Liver (tissue), 9 donors: ENCODE data around the gene RELB. TPM values are rescaled to one million over a fixed set of nuclear protein-coding genes. Genes with fewer than 3 reads are reported as not detected.
A peak's percentile ranks its signal among the peaks of the same experiment; 100 is the strongest.

ENCODE experiments used
- DNase-seq: peaks from one replicate; pipeline ENCODE4 v3.0.0-alpha.2; 2017; ENCODE audit warnings: low spot score
- H3K27ac ChIP-seq, 2 donors: one replicate each; pipeline ENCODE4 v1.7.0; 2013; ENCODE audit warnings: inconsistent platforms in 2 of 2, low read length in 2 of 2, control low read depth in 1 of 2, low read depth in 1 of 2, mild to moderate bottlenecking in 1 of 2
- H3K27me3 ChIP-seq, 4 donors: one replicate each; pipeline versions ENCODE4 v1.6.1 to v1.7.0; 2013; ENCODE audit warnings: low read length in 3 of 4, inconsistent platforms in 1 of 4, mild to moderate bottlenecking in 1 of 4, moderate library complexity in 1 of 4; ENCODE audit not compliant: control insufficient read depth in 4 of 4, insufficient read depth in 4 of 4
- H3K36me3 ChIP-seq, 4 donors: one replicate each; pipeline versions ENCODE4 v1.6.1 to v1.7.0; 2013; ENCODE audit warnings: low read length in 3 of 4, mild to moderate bottlenecking in 3 of 4, low read depth in 1 of 4, moderate library complexity in 1 of 4; ENCODE audit not compliant: control insufficient read depth in 4 of 4, insufficient read depth in 3 of 4
- H3K4me1 ChIP-seq, 4 donors: one replicate each; pipeline versions ENCODE4 v1.6.1 to v1.7.0; 2013; ENCODE audit warnings: low read length in 3 of 4, mild to moderate bottlenecking in 3 of 4, moderate library complexity in 1 of 4; ENCODE audit not compliant: control insufficient read depth in 4 of 4, insufficient read depth in 4 of 4
- H3K4me3 ChIP-seq, 3 donors: one replicate each; pipeline versions ENCODE4 v1.6.1 to v1.7.0; 2013; ENCODE audit warnings: low read length in 3 of 3, control low read depth in 1 of 3, low read depth in 1 of 3, mild to moderate bottlenecking in 1 of 3
- H3K9ac ChIP-seq, 2 donors: one replicate each; pipeline ENCODE4 v1.7.0; 2013; ENCODE audit warnings: low read length in 2 of 2, mild to moderate bottlenecking in 2 of 2, moderate library complexity in 2 of 2, control low read depth in 1 of 2, low read depth in 1 of 2
- H3K9me3 ChIP-seq, 4 donors: one replicate each; pipeline versions ENCODE4 v1.6.1 to v1.7.0; 2013; ENCODE audit warnings: low read length in 3 of 4; ENCODE audit not compliant: control insufficient read depth in 4 of 4
- ATF3 ChIP-seq: IDR thresholded peaks from 2 replicates; pipeline ENCODE4 v1.6.1; 2016; ENCODE audit warnings: antibody characterized with exemption
- CTCF ChIP-seq: fragments of 150-350 bp; IDR thresholded peaks from 2 replicates; pipeline ENCODE4 v1.5.1; 2017; ENCODE audit warnings: improper control_type of control experiment, low read depth, low read length; ENCODE audit not compliant: missing input control
- EGR1 ChIP-seq, 2 donors: IDR thresholded peaks; 2 replicates each; pipeline ENCODE4 v1.6.1; 2016 to 2018; ENCODE audit warnings: antibody characterized with exemption in 2 of 2, low read depth in 2 of 2
- FOXA1 ChIP-seq: IDR thresholded peaks from 2 replicates; pipeline ENCODE4 v1.6.1; 2016; ENCODE audit warnings: antibody characterized with exemption
- FOXA2 ChIP-seq: IDR thresholded peaks from 2 replicates; pipeline ENCODE4 v1.6.1; 2016; ENCODE audit warnings: antibody characterized with exemption
- GABPA ChIP-seq, 2 donors: IDR thresholded peaks in 1 of 2; conservative IDR thresholded peaks in 1 of 2; 2 replicates each; pipeline ENCODE4 v1.6.1; 2016; ENCODE audit warnings: antibody characterized with exemption in 2 of 2, mild to moderate bottlenecking in 1 of 2, moderate library complexity in 1 of 2
- HNF4A ChIP-seq, 2 donors: conservative IDR thresholded peaks; 2 replicates each; pipeline ENCODE4 v1.6.1; 2016; ENCODE audit warnings: antibody characterized with exemption in 2 of 2, mild to moderate bottlenecking in 2 of 2
- HNF4G ChIP-seq: IDR thresholded peaks from 2 replicates; pipeline ENCODE4 v1.6.1; 2016; ENCODE audit warnings: antibody characterized with exemption
- JUND ChIP-seq, 2 donors: IDR thresholded peaks; 2 replicates each; pipeline ENCODE4 v1.6.1; 2016; ENCODE audit warnings: antibody characterized with exemption in 2 of 2
- MAX ChIP-seq: IDR thresholded peaks from 2 replicates; pipeline ENCODE4 v1.6.1; 2016; ENCODE audit warnings: antibody characterized with exemption
- NR2F2 ChIP-seq: IDR thresholded peaks from 2 replicates; pipeline ENCODE4 v1.6.1; 2016; ENCODE audit warnings: antibody characterized with exemption
- RAD21 ChIP-seq, 2 donors: IDR thresholded peaks; 2 replicates each; pipeline ENCODE4 v1.6.1; 2016; ENCODE audit warnings: antibody characterized with exemption in 2 of 2, mild to moderate bottlenecking in 2 of 2
- REST ChIP-seq: IDR thresholded peaks from 2 replicates; pipeline ENCODE4 v1.6.1; 2016; ENCODE audit warnings: antibody characterized with exemption, mild to moderate bottlenecking
- RXRA ChIP-seq, 2 donors: IDR thresholded peaks; 2 replicates each; pipeline ENCODE4 v1.6.1; 2017 to 2018; ENCODE audit warnings: antibody characterized with exemption in 2 of 2, mild to moderate bottlenecking in 1 of 2
- SP1 ChIP-seq: IDR thresholded peaks from 2 replicates; pipeline ENCODE4 v1.6.1; 2018; ENCODE audit warnings: antibody characterized with exemption, mild to moderate bottlenecking
- TAF1 ChIP-seq: conservative IDR thresholded peaks from 2 replicates; pipeline ENCODE4 v1.6.1; 2016; ENCODE audit warnings: antibody characterized with exemption, mild to moderate bottlenecking
- YY1 ChIP-seq: IDR thresholded peaks from 2 replicates; pipeline ENCODE4 v1.6.1; 2016; ENCODE audit warnings: antibody characterized with exemption, mild to moderate bottlenecking
- WGBS: extraction: QIAGEN DNeasy Blood & Tissue Kit; methylation state at CpG from one replicate; pipeline ENCODE4 v1.1.7; 2013; 5-methylcytosine and 5-hydroxymethylcytosine counted together
- polyA plus RNA-seq, 2 donors: library from polyadenylated mRNA; stranded (reverse) in 1 of 2; unstranded in 1 of 2; fragments of 200-250 nt in 1 of 2; fragments of >200 nt in 1 of 2; fragmentation: Nextera tagmentation in 1 of 2; extraction: Ambion mirVana in 1 of 2; gene quantifications; one replicate each; pipeline versions ENCODE4 v1.2.1 to v1.2.3, GENCODE V29; 2013 to 2015
- total RNA-seq, 2 donors: library from RNA; depleted of rRNA; stranded (reverse); fragments of >200 nt; gene quantifications; one replicate each; pipeline ENCODE4 v1.2.3, GENCODE V29; 2014
- donor health status: healthy.
- donor health status: healthy.
- donor health status: healthy.
- donor health status: healthy.
- donor health status: healthy.

The RELB gene
- total and polyA plus RNA-seq, 4 donors, result 1.4 to 4.9 (median 2.6) TPM

GRCh38 chr19:45047188-45047797, 46.0 kb downstream of the RELB start:
- Histone ChIP-seq H3K27ac (no peak overlapping the region), H3K9me3 (no peaks in the 10 kb centered on the region), H3K4me3 (no peak overlapping the region), H3K27me3 (no peaks in the 10 kb centered on the region), H3K36me3 (peaks cover 0 to 18% (median 2%) of the 10 kb centered on the region in 4 donors), H3K9ac (peak overlapping the region in 1 of 2 donors; percentile 18), H3K4me1 (peaks cover 16 to 71% (median 65%) of the 10 kb centered on the region in 4 donors)
- DNase-seq, result no peak
- TF ChIP-seq HNF4A (conservative IDR thresholded peaks at IDR 0.05), result no peak
- no peak for TF ChIP-seq FOXA2
- TF ChIP-seq MAX, result no peak
- no peak for TF ChIP-seq NR2F2
- no peak for TF ChIP-seq REST
- TF ChIP-seq CTCF, result no peak
- no peak for TF ChIP-seq ATF3
- no peak for TF ChIP-seq GABPA (IDR thresholded peaks at IDR 0.05 in 1 of 2, conservative IDR thresholded peaks at IDR 0.05 in 1 of 2)
- no peak for TF ChIP-seq TAF1
- no peak for TF ChIP-seq HNF4G
- no peak for TF ChIP-seq SP1
- TF ChIP-seq FOXA1, result no peak
- no peak for TF ChIP-seq RXRA (IDR thresholded peaks at IDR 0.05)
- WGBS, result 58% methylated on average over 7 of the region's 7 CpGs

- Histone ChIP-seq H3K36me3 (peaks cover 2 to 25% (median 14%) of the 10 kb centered on the region in 4 donors), H3K4me1 (peaks cover 16 to 64% (median 57%) of the 10 kb centered on the region in 4 donors), H3K9ac (no peak overlapping the region), H3K4me3 (no peak overlapping the region), H3K27ac (peak overlapping the region; percentile 57 to 68), H3K9me3 (no peaks in the 10 kb centered on the region), H3K27me3 (no peaks in the 10 kb centered on the region)
- DNase-seq, result no peak
- WGBS, result 64% methylated on average over 8 of the region's 8 CpGs
- TF ChIP-seq SP1, result peak; percentile 78
- no peak for TF ChIP-seq TAF1
- peak; percentile 87 for TF ChIP-seq FOXA2
- TF ChIP-seq GABPA (IDR thresholded peaks at IDR 0.05 in 1 of 2, conservative IDR thresholded peaks at IDR 0.05 in 1 of 2), result peak in 1 of 2 donors; percentile 65
- TF ChIP-seq REST, result no peak
- TF ChIP-seq JUND (IDR thresholded peaks at IDR 0.05), result peak in 1 of 2 donors; percentile 57
- TF ChIP-seq EGR1 (IDR thresholded peaks at IDR 0.05; ENCODE audit: low read depth in 2 of 2), result no peak
- peak; percentile 24 to 56 for TF ChIP-seq RAD21 (IDR thresholded peaks at IDR 0.05)
- peak; percentile 70 for TF ChIP-seq YY1
- TF ChIP-seq MAX, result no peak
- TF ChIP-seq CTCF, result no peak
Measured at GRCh38 chr19:45049073-45049736, 47.9 kb downstream of the RELB start.
